Stimulated activated CD8-positive, alpha-beta memory T cell treated with anti-CD3 and anti-CD28 coated beads, Interleukin-7, amount 100 ng/mL, for 4 hours (primary cell): ENCODE results near the gene MUC4.
"Not testable (repeated sequence)": the region's sequence is repeated elsewhere in the genome, so short reads cannot be mapped to it uniquely, and the experiment has no call there.

Experiments
- DNase-seq, 2 donors: peaks; one replicate each; pipeline ENCODE4 v3.0.0-alpha.2; 2020; ENCODE audit warnings: low read depth in 2 of 2

Gene MUC4

DNA sequence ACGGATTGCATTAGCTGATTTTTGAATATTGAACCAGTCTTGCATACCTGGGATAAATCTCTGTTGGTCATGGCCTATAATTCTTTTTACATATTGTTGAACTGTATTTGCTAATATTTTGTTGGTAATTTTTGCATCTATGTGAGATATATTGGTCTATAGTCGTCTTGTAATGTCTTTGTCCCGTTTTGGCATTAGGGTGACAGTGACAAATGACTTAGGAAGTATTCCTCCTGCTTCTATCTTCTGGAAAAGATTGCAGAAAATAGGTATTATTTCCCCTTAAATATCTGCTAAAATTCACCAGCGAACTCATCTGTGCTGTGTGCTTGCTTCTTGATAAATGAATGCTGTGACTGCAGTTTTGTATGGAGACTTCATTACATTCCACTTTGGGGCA is 67.3 kb downstream of the MUC4 start:
- DNase-seq, result no peak

DNA sequence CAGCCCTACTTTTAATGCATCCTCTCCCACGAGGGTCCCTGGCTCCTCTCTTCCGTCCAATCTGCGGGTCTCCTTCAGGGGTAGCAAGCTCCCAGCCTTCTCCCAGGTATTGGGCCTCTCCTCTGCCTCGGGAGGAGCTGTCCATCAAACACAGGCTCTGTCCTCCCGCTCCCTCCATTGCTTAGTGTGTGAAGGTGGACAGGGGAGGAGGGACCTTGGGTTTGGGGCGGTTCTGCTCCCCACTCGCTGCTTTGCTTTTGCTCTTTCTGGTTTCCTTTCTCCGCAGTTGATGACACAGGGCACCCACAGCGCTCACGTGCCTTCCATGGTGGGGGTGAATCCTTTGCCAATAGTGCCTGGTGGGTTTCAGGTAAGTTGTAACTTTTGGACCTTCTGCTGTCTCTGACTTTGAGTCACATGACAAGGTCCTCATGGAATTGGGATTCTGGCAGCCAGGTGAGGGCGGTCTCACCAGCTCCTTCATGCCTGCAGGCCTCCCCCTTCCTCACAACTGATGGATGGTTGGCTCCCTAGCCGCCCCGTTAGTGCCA is 72.1 kb downstream of the MUC4 start:
- no peak for DNase-seq

DNA sequence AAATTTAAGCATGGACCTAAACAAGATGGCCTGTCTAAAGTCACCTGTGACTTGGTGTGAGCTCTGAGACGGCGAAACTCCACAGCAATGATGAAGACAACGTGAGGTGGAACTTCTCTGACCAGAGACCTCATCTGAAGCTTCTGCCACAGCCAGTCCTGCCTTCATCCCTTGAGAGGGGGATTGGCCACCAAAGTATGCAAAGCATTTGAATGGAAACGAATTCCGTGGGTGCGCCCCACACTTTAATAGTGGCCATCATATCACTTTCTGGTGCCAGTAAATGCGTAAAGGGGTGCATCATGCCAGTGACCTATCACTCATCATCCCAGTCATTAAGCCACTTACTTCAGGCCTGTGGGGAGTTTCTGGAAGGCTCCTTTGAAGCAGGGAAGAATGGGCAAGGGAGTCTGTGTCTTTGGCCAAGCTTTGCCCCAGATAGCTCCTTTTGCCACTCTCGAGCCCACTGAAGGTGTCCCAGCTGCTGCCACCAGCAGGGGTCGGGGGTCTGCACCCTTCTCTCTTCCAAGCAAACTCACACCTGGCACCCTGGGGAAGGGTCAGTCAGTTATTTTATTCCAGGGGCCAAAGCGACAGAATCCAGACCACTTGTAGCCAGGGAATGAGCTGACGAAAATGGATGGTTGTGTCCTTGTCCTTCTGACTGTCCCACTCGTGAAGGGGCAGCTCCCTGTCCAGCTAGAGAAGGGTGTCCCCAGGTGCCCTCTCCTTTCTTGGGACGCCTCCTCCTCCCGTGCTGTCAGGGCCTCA is 73.3 kb downstream of the MUC4 start:
- no peak for DNase-seq

DNA sequence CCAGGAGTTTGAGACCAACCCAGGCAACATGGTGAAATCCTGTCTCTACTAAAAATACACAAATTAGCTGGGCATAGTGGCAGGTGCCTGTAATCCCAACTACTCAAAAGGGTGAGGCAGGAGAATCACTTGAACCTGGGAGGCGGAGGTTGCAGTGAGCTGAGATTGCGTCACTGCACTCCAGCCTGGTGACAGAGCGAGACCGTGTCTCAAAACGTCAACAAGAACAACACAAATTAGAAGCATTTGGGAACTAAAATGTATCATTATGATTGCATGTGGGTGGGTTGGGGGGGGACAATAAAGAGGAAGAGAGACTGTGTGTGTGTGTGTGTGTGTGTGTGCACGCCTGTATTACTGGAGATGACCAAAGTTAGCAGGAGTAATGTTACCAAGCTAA is 73.9 kb downstream of the MUC4 start:
- DNase-seq, result not testable (repeated sequence)

DNA sequence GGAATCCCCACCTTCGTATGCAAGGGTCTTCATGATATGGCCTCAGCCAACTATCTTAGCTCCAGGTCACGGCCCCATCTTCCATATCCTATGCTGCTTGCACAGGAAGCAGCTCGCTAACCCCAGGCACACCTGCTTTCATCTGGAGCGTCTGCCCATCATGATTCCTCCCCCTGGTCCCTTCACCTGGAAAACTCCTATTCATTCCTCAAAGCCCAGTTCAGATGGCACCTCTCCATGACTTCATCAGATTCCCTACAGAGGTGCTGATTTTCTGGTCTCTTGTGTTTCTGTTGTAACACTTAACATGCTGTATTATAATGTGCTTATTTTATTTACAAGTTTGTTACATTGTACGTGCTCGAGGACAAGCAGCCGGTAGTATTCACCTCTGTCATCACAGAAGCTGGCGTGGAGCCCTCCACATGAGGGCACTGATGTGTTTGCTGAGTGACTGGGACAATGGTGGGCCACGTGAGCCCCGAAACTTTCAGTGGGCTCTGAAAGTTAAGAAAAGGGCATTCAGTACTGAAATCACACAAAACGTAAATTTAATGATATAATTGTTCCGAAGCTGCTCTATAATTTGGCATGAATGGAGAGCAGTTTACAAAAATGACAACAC is 74.8 kb downstream of the MUC4 start:
- no peak for DNase-seq

DNA sequence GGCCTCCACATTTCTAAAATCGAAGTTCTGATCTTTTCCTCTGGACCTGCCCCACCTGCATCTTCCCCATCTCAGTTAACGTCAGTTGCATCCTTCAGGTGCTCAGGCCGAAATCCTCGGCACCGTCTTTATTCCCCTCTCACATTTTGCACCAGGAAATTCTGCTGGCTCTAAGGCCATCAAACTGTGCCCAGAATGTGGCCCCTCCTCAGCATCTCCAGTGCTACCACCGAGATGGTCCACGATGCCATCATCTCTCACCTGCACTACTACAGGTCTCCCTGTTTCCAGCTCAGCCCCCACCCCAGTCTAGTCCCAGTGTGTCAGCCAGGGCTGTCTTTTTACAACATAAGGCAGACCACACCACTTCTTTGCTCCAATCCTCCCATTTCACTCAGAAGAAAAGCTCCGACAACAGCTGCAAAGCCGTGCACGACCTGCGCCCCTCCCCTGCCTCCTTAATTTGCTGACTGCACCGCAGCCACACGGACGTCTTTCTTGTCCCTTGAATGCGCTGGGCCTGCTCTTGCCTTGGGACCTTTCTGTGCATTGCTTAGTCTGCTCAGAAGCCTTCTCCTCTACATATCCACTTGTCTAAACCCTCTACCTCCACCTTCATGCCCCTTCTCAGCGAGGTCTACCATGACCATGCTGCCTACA is 76.6 kb downstream of the MUC4 start:
- no peak for DNase-seq

DNA sequence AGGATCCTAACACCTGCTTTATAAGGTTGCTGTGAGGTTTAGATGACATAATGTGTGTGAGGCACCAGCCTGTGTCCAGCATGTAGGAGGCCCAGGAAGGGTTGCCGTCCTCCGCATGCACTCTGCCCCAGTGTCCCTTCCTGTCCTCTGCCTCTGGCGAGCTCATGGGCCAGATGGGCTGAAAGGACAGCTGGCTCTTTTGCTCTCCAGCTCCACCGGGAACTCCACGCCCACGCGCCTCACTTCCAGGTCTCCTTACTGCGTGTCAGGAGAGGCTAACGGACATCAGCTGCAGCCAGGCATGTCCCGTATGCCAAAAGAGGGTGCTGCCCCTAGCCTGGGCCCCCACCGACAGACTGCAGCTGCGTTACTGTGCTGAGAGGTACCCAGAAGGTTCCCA is 78.8 kb downstream of the MUC4 start:
- DNase-seq, result no peak

DNA sequence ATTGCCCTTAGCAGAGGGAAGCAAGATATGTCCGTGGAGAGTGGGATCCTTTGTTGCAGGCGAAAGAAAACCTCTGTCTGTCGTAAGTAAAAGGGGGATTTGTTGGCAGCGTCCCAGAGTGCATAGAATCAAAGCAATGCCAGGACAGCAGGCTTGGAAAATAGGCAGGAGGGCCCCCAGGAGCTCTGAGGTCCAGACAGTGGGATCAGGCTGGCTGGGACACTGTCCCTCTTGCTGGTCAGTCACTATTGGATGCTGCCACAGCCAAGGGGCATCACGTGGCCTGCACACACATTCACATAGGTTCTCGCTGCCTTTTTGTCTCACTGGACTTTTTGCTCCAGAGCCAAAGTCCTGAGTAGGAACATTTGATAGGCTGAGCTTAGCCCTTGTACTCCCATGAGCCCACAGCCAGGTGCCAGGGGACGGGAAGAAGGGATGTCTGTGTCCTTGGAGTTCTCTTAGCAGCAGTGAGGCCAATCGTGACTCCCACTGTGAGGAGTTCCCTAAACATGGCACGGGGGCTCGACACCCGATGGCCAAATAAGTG is 80.3 kb downstream of the MUC4 start:
- DNase-seq, result no peak

DNA sequence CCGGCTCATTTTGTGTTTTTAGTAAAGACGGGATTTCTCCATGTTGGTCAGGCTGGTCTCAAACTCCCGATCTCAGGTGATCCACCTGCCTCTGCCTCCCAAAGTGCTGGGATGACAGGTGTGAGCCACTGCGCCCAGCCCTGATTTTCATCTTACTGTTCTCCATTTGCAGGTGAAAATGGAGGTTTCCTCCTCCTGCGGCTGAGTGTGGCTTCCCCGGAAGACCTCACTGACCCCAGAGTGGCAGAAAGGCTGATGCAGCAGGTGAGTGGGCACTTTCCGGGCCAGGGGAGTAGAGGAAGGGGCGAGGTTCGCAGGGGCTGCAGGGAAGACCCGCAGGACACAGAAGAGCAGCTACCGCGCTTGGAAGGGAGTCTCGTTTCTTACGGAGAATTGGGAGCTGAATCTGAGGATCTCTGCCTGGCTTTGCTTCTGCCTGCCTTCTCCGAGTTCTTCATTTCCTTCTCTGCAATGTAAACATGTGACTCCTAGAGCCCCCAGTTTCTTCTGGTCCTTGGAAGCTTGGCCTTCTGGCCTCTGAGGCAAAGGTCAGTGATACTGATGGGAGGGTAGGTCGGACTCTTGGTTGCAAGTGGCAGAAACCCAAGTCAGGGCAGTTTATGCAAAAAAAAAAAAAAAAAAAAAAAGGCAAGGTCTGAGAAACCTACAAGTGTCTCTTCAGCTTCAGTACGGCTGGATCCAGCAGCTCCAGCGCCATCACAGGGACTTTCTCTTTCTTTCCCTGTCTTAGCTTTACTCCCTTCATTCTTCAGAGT is 82.1 kb downstream of the MUC4 start:
- DNase-seq, result no peak

DNA sequence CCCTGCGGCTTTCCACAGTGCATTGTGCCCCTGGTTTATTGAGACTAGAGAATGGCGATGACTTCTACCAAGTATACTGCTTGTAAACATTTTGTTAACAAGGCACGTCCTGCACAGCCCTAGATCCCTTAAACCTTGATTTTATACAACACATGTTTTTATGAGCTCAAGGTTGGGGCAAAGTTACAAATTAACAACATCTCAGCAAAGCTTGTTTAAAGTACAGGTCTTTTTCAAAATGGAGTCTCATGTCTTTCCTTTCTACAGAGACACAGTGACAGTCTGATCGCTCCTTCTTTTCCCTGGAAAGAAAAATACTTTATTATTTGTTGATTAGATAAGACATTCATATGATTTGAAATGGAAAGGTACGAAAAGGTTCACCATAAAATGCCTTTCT is 82.9 kb downstream of the MUC4 start:
- DNase-seq, result not testable (repeated sequence)

DNA sequence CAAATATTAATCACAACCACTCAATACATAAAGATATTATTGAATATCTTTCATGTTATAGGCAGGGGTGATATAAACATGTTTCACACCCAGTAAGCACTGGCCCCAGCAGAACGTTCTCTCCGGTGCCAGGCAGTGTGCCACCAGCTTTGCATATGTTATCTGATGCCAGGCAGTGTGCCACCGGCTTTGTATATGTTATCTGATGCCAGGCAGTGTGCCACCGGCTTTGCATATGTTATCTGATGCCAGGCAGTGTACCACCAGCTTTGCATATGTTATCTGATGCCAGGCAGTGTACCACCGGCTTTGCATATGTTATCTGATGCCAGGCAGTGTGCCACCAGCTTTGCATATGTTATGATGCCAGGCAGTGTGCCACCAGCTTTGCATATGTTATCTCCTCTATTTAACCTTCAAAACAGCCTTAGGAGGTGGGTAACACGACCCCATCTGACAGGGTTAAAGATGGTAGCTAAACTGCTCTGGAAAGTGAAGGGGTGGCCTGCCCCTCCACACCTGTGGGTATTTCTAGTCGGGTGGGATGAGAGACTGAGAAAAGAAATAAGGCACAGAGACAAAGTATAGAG is 84.0 kb downstream of the MUC4 start:
- no peak for DNase-seq

DNA sequence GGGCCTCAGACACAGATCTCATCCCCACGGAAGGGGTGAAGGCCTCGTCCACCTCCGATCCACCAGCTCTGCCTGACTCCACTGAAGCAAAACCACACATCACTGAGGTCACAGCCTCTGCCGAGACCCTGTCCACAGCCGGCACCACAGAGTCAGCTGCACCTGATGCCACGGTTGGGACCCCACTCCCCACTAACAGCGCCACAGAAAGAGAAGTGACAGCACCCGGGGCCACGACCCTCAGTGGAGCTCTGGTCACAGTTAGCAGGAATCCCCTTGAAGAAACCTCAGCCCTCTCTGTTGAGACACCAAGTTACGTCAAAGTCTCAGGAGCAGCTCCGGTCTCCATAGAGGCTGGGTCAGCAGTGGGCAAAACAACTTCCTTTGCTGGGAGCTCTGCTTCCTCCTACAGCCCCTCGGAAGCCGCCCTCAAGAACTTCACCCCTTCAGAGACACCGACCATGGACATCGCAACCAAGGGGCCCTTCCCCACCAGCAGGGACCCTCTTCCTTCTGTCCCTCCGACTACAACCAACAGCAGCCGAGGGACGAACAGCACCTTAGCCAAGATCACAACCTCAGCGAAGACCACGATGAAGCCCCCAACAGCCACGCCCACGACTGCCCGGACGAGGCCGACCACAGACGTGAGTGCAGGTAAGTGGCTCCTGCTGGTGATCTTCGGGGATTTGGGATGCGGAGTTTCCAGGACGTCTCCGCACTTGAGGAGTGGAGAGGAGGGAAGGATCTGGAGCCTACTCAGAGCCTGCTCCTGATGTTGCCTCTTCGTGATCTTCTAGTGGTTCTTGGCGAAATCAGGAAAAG is 85.6 kb downstream of the MUC4 start:
- not testable (repeated sequence) for DNase-seq

DNA sequence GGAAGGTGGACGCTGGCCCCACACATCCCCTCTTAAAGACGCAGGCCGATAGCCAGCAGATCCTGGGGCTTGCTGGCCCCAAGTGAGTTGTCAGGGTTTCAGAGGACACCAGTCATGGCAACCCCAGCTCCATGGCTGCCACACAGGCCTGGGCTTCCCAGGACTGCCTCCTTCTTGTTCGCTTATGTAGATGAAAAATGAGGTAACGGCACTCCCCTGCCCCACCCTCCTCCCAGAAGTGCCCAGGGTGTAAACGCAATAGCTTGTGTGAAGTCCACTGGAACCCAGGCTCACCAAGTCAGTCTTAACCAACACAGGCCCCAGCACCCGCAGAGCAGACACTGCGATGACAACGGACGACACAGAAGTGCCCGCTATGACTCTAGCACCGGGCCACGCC is 87.4 kb downstream of the MUC4 start:
- not testable (repeated sequence) for DNase-seq

DNA sequence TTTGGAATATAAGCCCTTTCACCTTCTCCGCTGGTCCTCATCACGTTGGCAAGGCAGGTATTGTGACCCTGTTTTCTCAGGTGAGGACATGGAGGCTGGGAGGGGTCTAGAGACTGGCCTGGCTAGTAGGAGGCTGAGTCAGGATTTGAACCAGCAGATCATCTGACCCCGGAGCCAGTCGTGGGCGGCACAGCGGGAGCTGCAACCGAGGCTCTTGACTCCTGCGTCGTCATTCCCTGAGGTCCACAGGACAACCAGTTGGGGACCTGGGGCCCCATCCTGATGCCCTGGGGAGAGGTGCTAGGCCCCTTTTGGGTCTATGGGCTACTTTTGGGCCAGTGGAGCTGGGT is 88.8 kb downstream of the MUC4 start:
- not testable (repeated sequence) for DNase-seq

DNA sequence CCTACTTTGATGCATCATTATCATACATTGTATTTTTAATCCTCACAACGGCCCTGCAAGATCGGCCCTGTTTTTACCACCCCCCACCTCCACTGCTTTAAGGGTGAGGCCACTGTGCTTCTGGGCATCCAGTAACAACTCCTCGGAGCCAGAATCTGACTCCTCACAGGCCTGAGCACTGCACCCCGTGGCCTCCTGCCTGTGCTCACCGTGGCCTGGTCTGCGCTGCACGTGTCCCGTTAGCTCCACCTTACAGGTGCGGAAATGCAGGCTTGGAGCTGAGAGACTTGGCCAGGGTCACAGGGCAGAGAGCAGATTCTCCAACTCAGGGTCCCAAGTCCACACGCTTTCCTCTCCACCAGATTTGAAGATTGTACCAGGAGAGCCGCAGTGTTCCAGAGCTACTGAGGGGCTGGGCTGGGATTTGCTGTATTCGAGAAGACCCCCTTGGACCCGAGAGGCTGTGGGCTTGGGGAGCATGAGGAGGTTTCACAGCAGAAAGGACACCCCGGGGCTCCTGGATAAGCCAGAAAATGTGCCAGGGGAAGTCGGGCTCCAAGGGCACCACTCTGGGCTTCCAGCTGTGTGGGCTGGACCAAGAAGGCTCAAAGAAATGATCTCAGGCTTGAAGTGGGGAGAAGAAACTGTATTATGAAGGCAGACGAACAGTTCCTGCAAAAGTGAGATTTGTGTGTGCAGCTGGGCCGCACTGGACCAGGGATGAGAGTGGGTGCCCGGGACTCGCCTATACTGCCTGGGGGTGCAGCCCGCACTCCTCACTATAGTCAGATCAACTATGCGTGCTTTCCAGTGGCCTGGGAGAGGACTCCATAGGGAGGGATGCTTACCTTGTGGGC is 89.4 kb downstream of the MUC4 start:
- DNase-seq, result not testable (repeated sequence)

DNA sequence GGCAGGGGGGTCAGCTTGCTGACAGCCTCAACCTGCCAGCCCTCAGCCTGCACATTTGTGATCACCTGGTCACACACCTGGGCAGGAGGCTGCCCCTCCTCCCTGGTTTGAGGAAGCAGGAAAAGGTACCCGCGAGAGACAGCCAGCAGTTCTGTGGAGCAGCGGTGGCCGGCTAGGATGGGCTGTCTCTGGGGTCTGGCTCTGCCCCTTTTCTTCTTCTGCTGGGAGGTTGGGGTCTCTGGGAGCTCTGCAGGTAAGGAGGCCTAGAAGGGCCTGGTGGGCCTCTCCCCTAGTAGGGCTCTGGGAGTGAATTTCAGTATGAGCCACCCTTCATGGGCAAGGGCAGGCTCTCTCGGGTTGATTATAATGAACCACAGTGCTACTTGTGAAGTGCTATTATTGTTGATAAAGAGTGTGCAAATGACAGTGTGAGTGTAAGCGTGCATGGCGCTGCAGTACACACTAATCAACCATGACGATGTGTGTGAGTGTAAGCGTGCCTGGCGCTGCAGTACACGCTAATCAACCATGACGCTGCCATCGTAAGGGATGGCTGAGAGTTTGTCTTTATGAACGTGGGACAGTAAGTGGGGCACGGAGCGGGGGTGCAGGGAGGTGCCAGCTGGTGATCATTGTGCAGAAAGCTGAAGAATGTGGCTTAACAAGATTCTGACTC is 90.8 kb downstream of the MUC4 start, which contains the start of gene MUC20:
Gene MUC20 (plus strand): TSS at position 148 of the 676 bp plus-strand sequence. CDS start 30 bp downstream, at position 178.
- DNase-seq, result not testable (repeated sequence)

DNA sequence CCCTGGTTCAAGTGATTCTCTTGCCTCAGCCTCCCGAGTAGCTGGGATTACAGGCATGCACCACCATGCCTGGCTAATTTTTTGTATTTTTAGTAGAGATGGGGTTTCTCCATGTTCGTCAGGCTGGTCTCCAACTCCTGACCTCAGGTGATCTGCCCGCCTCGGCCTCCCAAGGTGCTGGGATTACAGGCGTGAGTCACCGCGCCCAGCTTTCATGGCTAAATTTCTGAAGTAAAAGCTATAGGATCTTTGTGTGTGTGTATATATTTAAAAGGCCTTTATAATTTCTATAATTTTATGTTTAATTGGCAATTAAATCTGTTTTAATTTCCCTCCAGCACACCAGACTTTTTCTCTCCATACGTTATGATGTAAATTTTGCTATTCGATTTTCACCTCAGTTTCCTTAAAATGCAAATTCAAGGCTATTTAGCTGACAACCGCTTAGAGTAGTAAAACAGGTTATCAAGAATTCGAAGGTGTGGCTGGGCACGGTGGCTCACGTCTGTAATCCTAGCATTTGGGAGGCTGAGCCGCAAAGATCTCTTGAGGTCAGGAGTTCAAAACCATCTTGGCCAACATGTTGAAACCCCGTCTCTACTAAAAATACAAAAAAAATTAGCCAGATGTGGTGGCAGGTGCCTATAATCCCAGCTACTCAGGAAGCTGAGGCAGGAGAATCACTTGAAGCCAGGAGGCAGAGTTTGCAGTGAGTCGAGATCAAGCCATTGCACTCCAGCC is 92.0 kb downstream of the MUC4 start:
- DNase-seq, result not testable (repeated sequence)

DNA sequence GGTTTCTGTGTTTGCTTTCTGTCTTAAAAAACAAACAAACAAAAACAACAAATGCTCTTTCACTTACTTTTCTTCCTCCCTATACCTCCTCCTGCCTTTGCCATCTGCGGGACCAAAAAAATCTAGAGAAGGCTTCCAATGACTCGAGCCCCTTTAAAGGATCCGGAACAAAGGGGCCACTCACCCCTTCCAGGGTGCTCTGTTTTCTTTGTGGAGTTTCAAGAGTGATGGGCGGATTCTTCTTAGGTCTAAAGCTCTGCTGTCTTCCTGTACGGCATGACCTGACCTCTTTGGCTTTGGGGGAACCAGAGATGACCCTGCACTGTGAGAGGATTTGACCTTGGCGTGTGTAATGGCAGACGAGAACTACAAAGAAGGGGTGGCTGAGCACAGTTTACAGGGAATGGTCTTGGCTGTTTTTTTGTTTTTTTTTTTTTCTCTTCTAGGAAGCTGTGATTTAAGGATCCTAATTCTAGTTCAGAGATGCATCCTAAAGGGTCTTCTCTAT is 93.2 kb downstream of the MUC4 start:
- no peak for DNase-seq
